Epithelial cell of proximal tubule (primary cell): ENCODE results near the gene KCNT1. TPM values are rescaled to one million over a fixed set of nuclear protein-coding genes. Genes with fewer than 3 reads are reported as not detected.

Experiments used
- DNase-seq: peaks from one replicate; pipeline ENCODE4 v3.0.0-alpha.2; 2011; ENCODE audit warnings: low read depth
- H3K4me3 ChIP-seq: 2 replicates; pipeline ENCODE4 v1.5.1; 2011; ENCODE audit warnings: low read depth, mild to moderate bottlenecking, low read length
- CTCF ChIP-seq: conservative IDR thresholded peaks from 2 replicates; pipeline ENCODE4 v1.5.1; 2012; ENCODE audit warnings: low read depth, mild to moderate bottlenecking, low read length
- total RNA-seq: library from RNA; depleted of rRNA; stranded (reverse); fragments of >200 nt; gene quantifications from 2 replicates; pipeline ENCODE4 v1.2.3, GENCODE V29; 2015

The KCNT1 gene
- total RNA-seq, 1 donor from 2014 or later: not detected

DNA sequence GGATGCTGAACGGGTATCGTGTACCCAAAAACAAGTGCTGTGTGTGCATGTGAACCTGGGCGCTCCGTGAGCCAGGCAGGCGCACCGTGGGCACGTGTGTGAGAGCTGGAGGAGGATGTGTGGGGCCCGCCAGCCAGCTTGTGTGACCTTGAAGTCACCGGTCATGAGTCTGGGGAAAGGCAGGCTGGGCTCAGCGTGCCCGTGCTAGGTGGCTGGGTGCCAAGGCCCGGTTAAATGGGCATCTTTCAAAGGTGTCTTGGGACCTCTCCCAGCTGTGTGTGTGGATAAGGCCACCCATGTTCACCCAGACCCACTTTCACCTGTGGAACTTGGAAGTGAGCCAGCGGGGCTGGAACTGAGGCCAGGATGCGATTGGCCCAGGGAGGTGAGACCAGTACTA lies 3.4 kb downstream of the KCNT1 start:
- DNase-seq: no peak
- H3K4me3 ChIP-seq: no peak overlapping the region
- TF ChIP-seq CTCF: no peak

GRCh38 chr9:135706288-135706687 lies 4.3 kb downstream of the KCNT1 start:
- no peak for TF ChIP-seq CTCF
- no peak for DNase-seq
- H3K4me3 ChIP-seq: no peak overlapping the region

- DNase-seq: no peak
- H3K4me3 ChIP-seq: no peak overlapping the region
- TF ChIP-seq CTCF: no peak
Measured at GRCh38 chr9:135707252-135708138, 5.5 kb downstream of the KCNT1 start.

- no peak overlapping the region for H3K4me3 ChIP-seq
- no peak for DNase-seq
- TF ChIP-seq CTCF: no peak
Measured at GRCh38 chr9:135708164-135708563, 6.2 kb downstream of the KCNT1 start.

DNA sequence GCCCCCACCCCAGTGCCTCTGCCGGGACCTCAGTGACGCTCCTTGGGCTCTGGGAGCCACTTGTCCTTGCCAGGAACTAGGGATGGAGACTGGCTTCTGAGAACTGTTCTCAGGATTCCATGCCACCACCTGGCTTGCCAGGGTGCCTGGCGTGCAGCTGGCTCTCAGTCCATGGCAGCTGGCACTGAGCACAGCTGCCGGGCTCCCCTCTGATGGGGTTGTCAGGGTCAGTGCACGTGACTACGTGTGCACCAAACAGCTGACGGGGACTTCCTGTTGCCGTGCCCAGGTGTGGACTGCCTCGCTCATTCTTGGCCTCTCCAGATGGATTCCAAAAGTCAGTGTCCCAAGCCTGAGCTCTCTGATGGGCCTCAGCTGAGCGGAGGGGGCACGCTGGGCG lies 9.4 kb downstream of the KCNT1 start:
- TF ChIP-seq CTCF: no peak
- DNase-seq: no peak

DNA sequence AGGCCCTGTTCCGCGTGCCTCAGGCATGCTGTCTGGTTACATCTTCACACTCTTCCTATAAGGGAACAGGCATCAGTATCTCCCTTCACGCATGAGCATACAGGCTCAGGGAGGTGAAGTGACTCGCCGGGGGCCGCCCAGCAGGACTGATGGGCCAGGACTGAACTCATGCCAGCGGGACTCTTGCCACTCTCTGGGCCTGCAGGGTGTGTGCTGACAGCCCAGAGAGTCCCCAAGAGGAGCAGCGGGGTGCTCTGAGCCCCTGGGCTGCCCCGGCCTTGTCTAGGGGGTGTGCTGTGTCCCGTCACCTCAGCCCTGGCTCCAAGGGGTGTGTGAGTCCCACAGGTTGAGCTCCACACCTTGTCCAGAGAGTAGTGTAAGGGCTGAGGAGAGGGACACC lies 9.9 kb downstream of the KCNT1 start:
- DNase-seq: no peak
- TF ChIP-seq CTCF: no peak
- H3K4me3 ChIP-seq: no peak overlapping the region

More for the DNA sequence above, 9.4 kb downstream of the KCNT1 start:
- H3K4me3 ChIP-seq: no peak overlapping the region

DNA sequence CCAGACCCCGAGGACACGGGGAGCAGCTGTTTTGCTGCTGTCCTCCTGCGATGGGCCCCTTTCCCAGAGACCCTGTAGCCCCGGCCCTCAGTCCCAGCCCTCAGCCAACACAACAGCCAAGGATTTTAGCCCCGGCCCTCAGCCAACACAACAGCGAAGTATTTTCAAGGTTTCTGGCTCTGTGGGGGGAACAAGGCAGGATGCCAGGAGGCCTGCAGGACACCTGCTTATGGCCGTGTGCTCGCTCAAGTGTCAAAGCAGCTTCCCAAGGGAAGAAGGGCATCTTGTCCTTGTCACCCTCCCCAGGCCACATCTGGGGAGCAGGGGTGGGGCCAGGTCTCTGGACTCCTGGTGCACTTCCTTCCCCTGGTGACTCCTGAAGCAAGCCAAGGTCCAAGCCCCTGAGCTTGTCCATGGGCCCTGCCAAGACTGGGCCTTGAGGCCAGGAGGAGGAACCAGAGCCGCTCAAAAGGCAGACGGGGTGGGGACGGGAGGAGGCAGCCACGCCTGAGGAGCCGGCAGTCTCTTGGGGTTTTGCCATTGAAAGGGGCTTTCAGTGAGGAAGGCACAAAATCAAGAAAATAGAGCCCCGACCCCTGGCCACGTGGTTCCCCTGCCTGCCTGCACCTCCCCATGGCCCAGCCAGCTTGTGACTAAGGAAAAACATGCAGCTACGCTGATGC lies 10.8 kb downstream of the KCNT1 start:
- no peak for DNase-seq
- no peak for TF ChIP-seq CTCF
- H3K4me3 ChIP-seq: no peak overlapping the region
